Measurements from ENCODE around the gene SMYD5.
"Not testable (repeated sequence)": the region's sequence is repeated elsewhere in the genome, so short reads cannot be mapped to it uniquely, and the experiment has no call there.

SMYD5 gene

GRCh38 chr2:73262108-73262651 is 48.1 kb downstream of the SMYD5 start:
- no peak for DNase-seq

GRCh38 chr2:73262691-73263429 is 48.8 kb downstream of the SMYD5 start:
- DNase-seq: not testable (repeated sequence)

- no peak for DNase-seq
Observed at GRCh38 chr2:73263540-73264331, 49.7 kb downstream of the SMYD5 start.

- DNase-seq: no peak
Observed at GRCh38 chr2:73264332-73264606, 50.2 kb downstream of the SMYD5 start.

GRCh38 chr2:73264783-73265182 is 50.7 kb downstream of the SMYD5 start:
- DNase-seq: no peak

GRCh38 chr2:73265298-73266060 is 51.4 kb downstream of the SMYD5 start:
- DNase-seq: no peak

GRCh38 chr2:73266061-73266901 is 52.2 kb downstream of the SMYD5 start:
- no peak for DNase-seq

GRCh38 chr2:73267008-73267407 is 53.0 kb downstream of the SMYD5 start:
- DNase-seq: no peak

- no peak for DNase-seq
Observed at GRCh38 chr2:73268366-73268829, 54.4 kb downstream of the SMYD5 start.

- peak; percentile 85 to 86 for DNase-seq
Observed at GRCh38 chr2:73268830-73269685, 55.0 kb downstream of the SMYD5 start.

- no peak for DNase-seq
Observed at GRCh38 chr2:73269686-73270465, 55.8 kb downstream of the SMYD5 start.

- no peak for DNase-seq
Observed at GRCh38 chr2:73272270-73272669, 58.2 kb downstream of the SMYD5 start.
